GM19468 (cell line): ENCODE results near the gene LMAN1L.
A peak's percentile ranks its signal among the peaks of the same experiment; 100 is the strongest.

Experiments used
- ATAC-seq: cut with Tn5 transposase; IDR thresholded peaks from one replicate; pipeline ENCODE4 v1.9.1; 2021; ENCODE audit warnings: mild to moderate bottlenecking, moderate library complexity, moderate number of reproducible peaks; ENCODE audit not compliant: unreplicated experiment; ENCODE audit errors: extremely low read depth

LMAN1L gene

GRCh38 chr15:74792227-74793016, 20.2 kb upstream of the LMAN1L start:
- ATAC-seq: no peak

- no peak for ATAC-seq
Measured at GRCh38 chr15:74793135-74794028, 19.3 kb upstream of the LMAN1L start.

GRCh38 chr15:74794248-74794969, 18.2 kb upstream of the LMAN1L start:
- no peak for ATAC-seq

- ATAC-seq: no peak
Measured at GRCh38 chr15:74794970-74795349, 17.7 kb upstream of the LMAN1L start.

GRCh38 chr15:74795966-74796625, 16.5 kb upstream of the LMAN1L start:
- ATAC-seq: no peak

- no peak for ATAC-seq
Measured at GRCh38 chr15:74798388-74799254, 14.0 kb upstream of the LMAN1L start.

- ATAC-seq: no peak
Measured at GRCh38 chr15:74799255-74799855, 13.3 kb upstream of the LMAN1L start.

GRCh38 chr15:74799856-74800558, 12.6 kb upstream of the LMAN1L start:
- peak; percentile 35 for ATAC-seq

- ATAC-seq: no peak
Measured at GRCh38 chr15:74800559-74801094, 12.0 kb upstream of the LMAN1L start.

- no peak for ATAC-seq
Measured at GRCh38 chr15:74801311-74801997, 11.2 kb upstream of the LMAN1L start.

- ATAC-seq: no peak
Measured at GRCh38 chr15:74802290-74802689, 10.3 kb upstream of the LMAN1L start.

- ATAC-seq: no peak
Measured at GRCh38 chr15:74802862-74803447, 9.7 kb upstream of the LMAN1L start.

GRCh38 chr15:74804935-74805334, 7.7 kb upstream of the LMAN1L start:
- ATAC-seq: no peak

GRCh38 chr15:74807282-74807681, 5.4 kb upstream of the LMAN1L start:
- ATAC-seq: no peak

GRCh38 chr15:74808078-74808839, 4.4 kb upstream of the LMAN1L start:
- ATAC-seq: no peak

GRCh38 chr15:74808840-74809229, 3.8 kb upstream of the LMAN1L start:
- ATAC-seq: no peak
